H9 (cell line): Measurements from ENCODE around the gene OR2A12. TPM values are rescaled to one million over a fixed set of nuclear protein-coding genes. Genes with fewer than 3 reads are reported as not detected.

Source experiments
- DNase-seq: peaks from one replicate; pipeline ENCODE4 v3.0.0-alpha.2; 2017
- H2AFZ ChIP-seq: one replicate; pipeline ENCODE4 v1.6.1; 2013; ENCODE audit warnings: mild to moderate bottlenecking, low read length, control low read depth, moderate library complexity
- H2AK5ac ChIP-seq: 2 replicates; pipeline ENCODE4 v1.6.1; 2013; ENCODE audit warnings: low read length, control low read depth, mixed read lengths; ENCODE audit not compliant: insufficient read length
- H2BK120ac ChIP-seq: one replicate; pipeline ENCODE4 v1.6.1; 2013; ENCODE audit warnings: low read depth, mild to moderate bottlenecking, low read length, control low read depth, inconsistent platforms; ENCODE audit not compliant: poor library complexity, severe bottlenecking
- H2BK12ac ChIP-seq: 2 replicates; pipeline ENCODE4 v1.6.1; 2013; ENCODE audit warnings: low read length, control low read depth, mixed read lengths, low read depth; ENCODE audit not compliant: insufficient read length
- H2BK15ac ChIP-seq: 2 replicates; pipeline ENCODE4 v1.6.1; 2013; ENCODE audit warnings: low read depth, low read length, control low read depth
- H2BK20ac ChIP-seq: one replicate; pipeline ENCODE4 v1.6.1; 2013; ENCODE audit warnings: low read depth, mild to moderate bottlenecking, low read length, control low read depth, inconsistent platforms; ENCODE audit not compliant: poor library complexity, severe bottlenecking
- H2BK5ac ChIP-seq: 2 replicates; pipeline ENCODE4 v1.6.1; 2013; ENCODE audit warnings: low read length, control low read depth, mixed read lengths; ENCODE audit not compliant: insufficient read length
- H3K14ac ChIP-seq: 2 replicates; pipeline ENCODE4 v1.6.1; 2013; ENCODE audit warnings: low read length, control low read depth; ENCODE audit not compliant: insufficient read depth
- H3K18ac ChIP-seq: 2 replicates; pipeline ENCODE4 v1.6.1; 2013; ENCODE audit warnings: low read depth, mild to moderate bottlenecking, mixed read lengths, low read length, control low read depth; ENCODE audit not compliant: insufficient read length
- H3K23ac ChIP-seq: 2 replicates; pipeline ENCODE4 v1.6.1; 2013; ENCODE audit warnings: low read length, control low read depth, mixed read lengths, low read depth; ENCODE audit not compliant: insufficient read length
- H3K23me2 ChIP-seq: 2 replicates; pipeline ENCODE4 v1.6.1; 2013; ENCODE audit warnings: low read depth, mild to moderate bottlenecking, mixed read lengths, low read length, control low read depth; ENCODE audit not compliant: insufficient read length, poor library complexity, severe bottlenecking
- H3K27ac ChIP-seq: 2 replicates; pipeline ENCODE4 v1.5.1; 2013; ENCODE audit warnings: low read length, control low read depth, mixed read lengths, low read depth; ENCODE audit not compliant: insufficient read length
- H3K27me3 ChIP-seq: 2 replicates; pipeline ENCODE4 v1.6.1; 2013; ENCODE audit warnings: low read length, control low read depth, inconsistent platforms; ENCODE audit not compliant: insufficient read depth
- H3K4ac ChIP-seq: 2 replicates; pipeline ENCODE4 v1.6.1; 2013; ENCODE audit warnings: low read depth, mild to moderate bottlenecking, control low read depth, inconsistent platforms, low read length, moderate library complexity
- H3K4me1 ChIP-seq: 2 replicates; pipeline ENCODE4 v1.6.1; 2013; ENCODE audit warnings: low read length, control low read depth, inconsistent platforms; ENCODE audit not compliant: insufficient read depth
- H3K4me2 ChIP-seq: 2 replicates; pipeline ENCODE4 v1.6.1; 2013; ENCODE audit warnings: low read length, control low read depth, mixed read lengths; ENCODE audit not compliant: insufficient read length, insufficient read depth
- H3K56ac ChIP-seq: 2 replicates; pipeline ENCODE4 v1.6.1; 2013; ENCODE audit warnings: low read depth, mild to moderate bottlenecking, mixed read lengths, low read length, control low read depth; ENCODE audit not compliant: insufficient read length
- H3K79me1 ChIP-seq: 2 replicates; pipeline ENCODE4 v1.6.1; 2013; ENCODE audit warnings: low read depth, mild to moderate bottlenecking, moderate library complexity, low read length, control low read depth, inconsistent platforms; ENCODE audit not compliant: insufficient read depth, poor library complexity, severe bottlenecking
- H3K79me2 ChIP-seq: 2 replicates; pipeline ENCODE4 v1.6.1; 2013; ENCODE audit warnings: low read length, control low read depth, inconsistent platforms; ENCODE audit not compliant: insufficient read depth
- H3K9ac ChIP-seq: 2 replicates; pipeline ENCODE4 v1.6.1; 2013; ENCODE audit warnings: low read length, control low read depth, mixed read lengths; ENCODE audit not compliant: insufficient read length; ENCODE audit errors: extremely low read depth
- H3K9me3 ChIP-seq: one replicate; pipeline ENCODE4 v1.6.1; 2013; ENCODE audit warnings: low read depth, low read length, inconsistent platforms; ENCODE audit not compliant: control insufficient read depth
- H3T11ph ChIP-seq: one replicate; pipeline ENCODE4 v1.6.1; 2013; ENCODE audit warnings: mild to moderate bottlenecking, low read length, control low read depth, inconsistent platforms
- H4K20me1 ChIP-seq: one replicate; pipeline ENCODE4 v1.6.1; 2013; ENCODE audit not compliant: control insufficient read depth, insufficient read length, insufficient read depth
- H4K5ac ChIP-seq: 2 replicates; pipeline ENCODE4 v1.6.1; 2013; ENCODE audit warnings: low read depth, mild to moderate bottlenecking, mixed read lengths, low read length, control low read depth; ENCODE audit not compliant: insufficient read length
- H4K8ac ChIP-seq: replicated peaks from 2 replicates; pipeline ENCODE4 v1.6.1; 2013; ENCODE audit warnings: low read length, control low read depth, mixed read lengths, low read depth; ENCODE audit not compliant: insufficient read length
- H4K91ac ChIP-seq: 2 replicates; pipeline ENCODE4 v1.6.1; 2013; ENCODE audit warnings: low read depth, mild to moderate bottlenecking, moderate library complexity, mixed read lengths, low read length, control low read depth; ENCODE audit not compliant: insufficient read length
- H3K27ac Mint-ChIP-seq, 3 experiments: 2 replicates in 2 of 3; 3 replicates in 1 of 3; pipeline ENCODE4 v1.8.0; 2020 to 2021; ENCODE audit warnings: mixed read lengths in 3 of 3, mild to moderate bottlenecking in 1 of 3, moderate library complexity in 1 of 3
- H3K27me3 Mint-ChIP-seq: 2 replicates; pipeline ENCODE4 v1.8.0; 2021; ENCODE audit warnings: low read depth, mild to moderate bottlenecking, moderate library complexity, mixed read lengths
- H3K36me3 Mint-ChIP-seq, 3 experiments: 2 replicates in 2 of 3; 3 replicates in 1 of 3; pipeline ENCODE4 v1.8.0; 2020 to 2021; ENCODE audit warnings: low read depth in 3 of 3, mixed read lengths in 3 of 3; ENCODE audit not compliant: insufficient read depth in 1 of 3
- H3K4me1 Mint-ChIP-seq, 2 experiments: 2 replicates each; pipeline ENCODE4 v1.8.0; 2020; ENCODE audit warnings: mixed read lengths in 2 of 2
- H3K4me3 Mint-ChIP-seq, 2 experiments: 2 replicates in 1 of 2; 3 replicates in 1 of 2; pipeline ENCODE4 v1.8.0; 2020 to 2021; ENCODE audit warnings: mild to moderate bottlenecking in 2 of 2, mixed read lengths in 2 of 2, moderate library complexity in 1 of 2
- H3K9me3 Mint-ChIP-seq, 2 experiments: 2 replicates in 1 of 2; 3 replicates in 1 of 2; pipeline ENCODE4 v1.8.0; 2020; ENCODE audit warnings: mild to moderate bottlenecking in 2 of 2, mixed read lengths in 2 of 2, moderate library complexity in 1 of 2
- WGBS: extraction: QIAGEN DNeasy Blood & Tissue Kit; methylation state at CpG from one replicate; pipeline ENCODE4 v1.1.7; 2013; ENCODE audit warnings: missing lambda C conversion rate, low lambda C conversion rate, mixed read lengths; ENCODE audit not compliant: insufficient read length; ENCODE audit errors: extremely low coverage; 5-methylcytosine and 5-hydroxymethylcytosine counted together
- total RNA-seq: library from RNA; stranded (reverse); gene quantifications from 2 replicates; pipeline ENCODE4 v1.2.1, GENCODE V29; 2021
- TF ChIP-seq, protein P1 (sequence below): fragments of 200-600 bp; sonication (generic); conservative IDR thresholded peaks from 3 replicates; pipeline ENCODE4 v1.8.0; 2021; ENCODE audit warnings: antibody characterized with exemption, mild to moderate bottlenecking

The OR2A12 gene
- total RNA-seq, 1 experiment from 2014 or later, result not detected

DNA sequence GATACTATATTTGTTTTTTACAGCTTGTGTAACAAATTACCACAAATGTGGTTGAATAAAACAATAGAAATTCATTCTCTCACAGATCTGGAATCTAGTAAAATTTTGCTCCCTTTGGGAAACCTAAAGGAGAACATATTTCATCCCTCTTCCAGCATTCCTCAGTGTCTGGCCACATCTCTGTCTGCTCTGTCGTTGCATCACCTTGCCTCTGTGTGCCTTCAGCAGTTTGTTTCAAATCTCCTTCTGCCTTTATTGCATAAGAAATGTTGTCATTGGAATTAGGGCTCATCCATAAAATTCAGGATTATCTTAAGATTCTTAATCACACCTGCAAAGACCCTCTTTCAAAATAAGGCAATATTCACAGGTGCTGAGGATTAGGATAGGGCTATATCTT lies 51.4 kb downstream of the OR2A12 start:
- Mint-ChIP-seq H3K36me3 (no peaks in the 10 kb centered on the region), H3K9me3 (peaks cover 0 to 3% of the 10 kb centered on the region in 2 experiments; a peak in 2 of 5 replicates), H3K27ac (no peak overlapping the region), H3K4me3 (no peak overlapping the region), H3K27me3 (no peaks in the 10 kb centered on the region), H3K4me1 (peaks cover 3% of the 10 kb centered on the region in 2 experiments; a peak in 2 of 4 replicates)
- no peak overlapping the region for H2BK5ac ChIP-seq
- no peaks in the 10 kb centered on the region for H3K27me3 ChIP-seq
- no peaks in the 10 kb centered on the region for H3K9me3 ChIP-seq
- no peak overlapping the region for H3K23ac ChIP-seq
- no peaks in the 10 kb centered on the region for H3K4me1 ChIP-seq
- no peaks in the 10 kb centered on the region for H3K79me1 ChIP-seq
- H3K14ac ChIP-seq, result no peak overlapping the region
- no peak overlapping the region for H2BK20ac ChIP-seq
- no peak overlapping the region for H2AK5ac ChIP-seq
- H3K9ac ChIP-seq, result no peak overlapping the region
- no peaks in the 10 kb centered on the region for H4K20me1 ChIP-seq
- DNase-seq, result no peak
- no peaks in the 10 kb centered on the region for H3K79me2 ChIP-seq
- no peak overlapping the region for H3K18ac ChIP-seq
- no peak overlapping the region for H2AFZ ChIP-seq
- H3K27ac ChIP-seq, result no peak overlapping the region
- TF ChIP-seq, protein P1, sequence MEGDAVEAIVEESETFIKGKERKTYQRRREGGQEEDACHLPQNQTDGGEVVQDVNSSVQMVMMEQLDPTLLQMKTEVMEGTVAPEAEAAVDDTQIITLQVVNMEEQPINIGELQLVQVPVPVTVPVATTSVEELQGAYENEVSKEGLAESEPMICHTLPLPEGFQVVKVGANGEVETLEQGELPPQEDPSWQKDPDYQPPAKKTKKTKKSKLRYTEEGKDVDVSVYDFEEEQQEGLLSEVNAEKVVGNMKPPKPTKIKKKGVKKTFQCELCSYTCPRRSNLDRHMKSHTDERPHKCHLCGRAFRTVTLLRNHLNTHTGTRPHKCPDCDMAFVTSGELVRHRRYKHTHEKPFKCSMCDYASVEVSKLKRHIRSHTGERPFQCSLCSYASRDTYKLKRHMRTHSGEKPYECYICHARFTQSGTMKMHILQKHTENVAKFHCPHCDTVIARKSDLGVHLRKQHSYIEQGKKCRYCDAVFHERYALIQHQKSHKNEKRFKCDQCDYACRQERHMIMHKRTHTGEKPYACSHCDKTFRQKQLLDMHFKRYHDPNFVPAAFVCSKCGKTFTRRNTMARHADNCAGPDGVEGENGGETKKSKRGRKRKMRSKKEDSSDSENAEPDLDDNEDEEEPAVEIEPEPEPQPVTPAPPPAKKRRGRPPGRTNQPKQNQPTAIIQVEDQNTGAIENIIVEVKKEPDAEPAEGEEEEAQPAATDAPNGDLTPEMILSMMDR, result no peak
- no peak overlapping the region for H3K4ac ChIP-seq
- H2BK15ac ChIP-seq, result no peak overlapping the region
- no peak overlapping the region for H4K8ac ChIP-seq
- H4K91ac ChIP-seq, result no peak overlapping the region
- no peak overlapping the region for H3K4me2 ChIP-seq
- H3K56ac ChIP-seq, result no peak overlapping the region
- no peaks in the 10 kb centered on the region for H3K23me2 ChIP-seq
- no peak overlapping the region for H4K5ac ChIP-seq
- no peak overlapping the region for H3T11ph ChIP-seq
- no CpG with 5 or more reads among the region's 1 CpG for WGBS
- no peak overlapping the region for H2BK120ac ChIP-seq
- H2BK12ac ChIP-seq, result no peak overlapping the region
